Renal cortical epithelial cell (primary cell): ENCODE measurements around the gene PLA2G6. TPM values are rescaled to one million over a fixed set of nuclear protein-coding genes. Genes with fewer than 3 reads are reported as not detected.
"Not testable (repeated sequence)": the region's sequence is repeated elsewhere in the genome, so short reads cannot be mapped to it uniquely, and the experiment has no call there.

Experiments
- DNase-seq: peaks from one replicate; pipeline ENCODE4 v3.0.0-alpha.2; 2011; ENCODE audit warnings: low read depth
- total RNA-seq: library from RNA; depleted of rRNA; stranded (reverse); fragments of >200 nt; gene quantifications from 2 replicates; pipeline ENCODE4 v1.2.3, GENCODE V29; 2014

Gene PLA2G6
- total RNA-seq, 1 donor from 2014 or later, result 25.0 TPM

- no peak for DNase-seq
Observed at GRCh38 chr22:38083931-38084631, 97.5 kb downstream of the PLA2G6 start, which contains the start of gene SLC16A8. TSS of gene SLC16A8 (minus strand) at chr22:38084184. CDS start at chr22:38082873, 1,311 bp downstream.

DNA sequence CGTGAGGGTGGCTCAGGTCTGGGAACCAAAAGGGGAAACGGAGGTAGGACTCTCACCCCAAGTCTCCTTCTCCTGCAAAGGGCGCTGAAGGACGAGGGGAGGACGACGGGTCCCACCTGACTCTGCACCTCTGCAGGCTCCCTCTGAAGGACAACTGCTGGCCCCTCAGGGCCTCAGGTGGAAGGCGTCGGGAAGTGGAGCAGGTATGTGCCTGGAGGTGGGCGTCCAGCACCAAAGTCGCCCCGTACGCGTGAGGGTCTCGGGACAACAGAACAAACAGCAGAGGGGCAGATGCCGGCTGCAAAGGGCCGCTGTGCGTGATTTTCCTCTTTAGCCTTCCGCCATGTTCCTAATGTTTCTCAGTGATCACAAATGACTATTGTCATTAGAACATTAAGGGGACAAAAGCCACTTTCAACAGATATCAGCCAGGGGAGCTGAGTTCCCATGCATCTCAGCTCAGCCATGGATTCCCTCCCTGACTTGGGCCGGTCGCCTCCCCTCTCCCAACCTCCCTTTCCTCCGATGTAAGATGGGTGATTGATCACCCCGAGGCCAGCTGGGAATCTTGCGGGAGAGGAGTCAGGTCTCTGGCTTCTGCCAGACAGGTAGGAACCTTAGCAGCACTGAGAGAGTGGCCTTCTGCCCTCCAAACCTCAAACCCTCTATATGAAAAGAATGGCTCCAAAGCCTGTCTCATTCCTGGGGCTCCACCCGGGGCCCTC lies 98.5 kb downstream of the PLA2G6 start:
- DNase-seq, result no peak

DNA sequence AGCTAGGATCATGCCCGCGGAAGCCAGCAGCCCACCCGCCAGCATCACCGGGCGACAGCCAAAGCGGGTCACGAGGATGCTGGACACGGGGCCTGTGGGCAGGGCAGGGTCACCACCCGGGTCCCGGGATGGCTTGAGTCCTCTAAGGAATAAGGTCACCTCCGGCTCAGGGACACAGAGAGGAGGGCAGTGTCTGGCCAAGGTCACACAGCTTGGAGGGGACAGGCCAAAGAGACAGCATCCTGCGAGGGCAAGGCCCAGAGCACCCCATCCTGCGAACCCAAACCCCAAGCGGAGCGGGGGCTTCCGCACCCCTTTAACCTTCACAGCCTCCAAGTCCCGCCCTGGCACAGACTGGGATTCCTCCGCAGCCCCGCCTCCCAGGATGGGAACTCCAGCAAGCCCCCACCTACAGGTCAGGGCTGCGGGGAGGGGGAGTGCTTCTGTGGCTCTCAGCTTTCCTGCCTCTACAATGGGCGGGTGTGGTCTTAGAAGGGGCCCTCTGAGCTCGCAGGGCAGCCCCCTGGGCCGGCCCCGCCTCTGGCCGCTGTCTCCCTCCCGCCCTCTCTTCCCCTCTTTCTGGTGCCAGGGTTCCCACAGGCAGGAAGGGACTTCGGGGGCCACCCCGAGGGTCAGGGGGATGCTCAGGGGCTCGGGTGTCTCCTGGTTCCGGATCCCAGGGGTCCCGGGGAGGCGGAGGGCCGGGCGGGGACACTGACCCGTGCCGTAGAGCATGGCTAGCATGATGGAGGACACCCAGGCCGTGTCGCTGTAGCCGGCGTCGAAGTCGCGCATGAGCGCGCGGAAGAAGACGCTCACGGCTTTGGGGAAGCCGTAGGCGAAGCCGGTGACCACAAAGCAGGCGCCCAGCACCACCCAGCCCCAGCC lies 99.4 kb downstream of the PLA2G6 start:
- no peak for DNase-seq

DNA sequence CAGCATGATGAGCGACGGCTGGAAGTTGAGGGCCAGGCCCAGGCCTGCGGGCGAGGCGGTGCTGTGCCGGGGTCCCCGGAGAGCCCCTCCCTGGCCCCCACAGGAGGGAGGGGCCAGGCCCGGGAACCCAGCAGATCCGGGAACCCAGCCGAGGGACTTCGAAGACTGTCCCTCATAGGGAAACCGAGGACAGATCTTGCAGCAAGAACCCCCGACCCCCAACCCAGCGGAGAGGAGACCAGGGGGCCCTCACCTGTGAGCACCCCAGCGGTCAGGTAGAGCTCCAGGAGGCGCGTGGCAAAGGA lies 100.0 kb downstream of the PLA2G6 start:
- no peak for DNase-seq

DNA sequence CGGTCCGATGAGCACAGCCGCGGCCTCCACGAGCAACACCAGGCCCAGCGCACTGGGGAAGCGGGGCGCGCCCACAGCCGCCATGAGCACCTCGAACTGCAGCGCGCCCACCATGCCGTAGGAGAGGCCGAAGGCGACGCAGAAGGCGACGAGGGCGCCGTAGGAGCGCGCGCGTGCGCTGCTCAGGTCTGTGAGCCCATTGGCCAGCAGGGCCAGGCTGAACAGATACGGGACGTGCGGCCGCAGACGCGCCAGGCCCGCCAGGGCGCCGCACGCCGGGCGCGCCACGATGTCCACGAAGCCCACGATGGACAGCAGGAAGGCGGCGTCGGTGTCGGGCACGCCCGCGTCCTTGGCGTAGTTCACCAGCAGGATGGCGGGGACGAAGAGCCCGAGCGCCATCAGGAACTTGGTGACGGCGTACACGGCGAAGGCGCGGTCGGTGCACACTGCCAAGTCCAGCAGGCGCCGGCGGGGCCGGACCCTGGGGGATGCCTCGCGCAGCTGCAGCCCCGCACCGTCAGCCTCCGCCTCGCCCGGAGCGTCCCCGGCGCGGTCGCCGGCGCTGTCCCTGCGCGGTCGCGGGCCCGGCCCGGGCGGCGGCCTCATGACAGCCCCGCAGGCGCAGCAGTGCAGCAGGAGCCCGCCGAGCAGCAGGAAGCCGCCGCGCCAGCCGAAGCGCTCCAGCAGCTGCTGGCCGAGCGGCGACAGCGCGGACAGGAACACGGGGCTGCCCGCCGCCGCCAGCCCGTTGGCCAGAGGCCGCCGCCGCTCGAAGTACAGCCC lies 100.6 kb downstream of the PLA2G6 start:
- DNase-seq, result no peak

- DNase-seq, result no peak
Observed at GRCh38 chr22:38080474-38080849, 101.2 kb downstream of the PLA2G6 start.

DNA sequence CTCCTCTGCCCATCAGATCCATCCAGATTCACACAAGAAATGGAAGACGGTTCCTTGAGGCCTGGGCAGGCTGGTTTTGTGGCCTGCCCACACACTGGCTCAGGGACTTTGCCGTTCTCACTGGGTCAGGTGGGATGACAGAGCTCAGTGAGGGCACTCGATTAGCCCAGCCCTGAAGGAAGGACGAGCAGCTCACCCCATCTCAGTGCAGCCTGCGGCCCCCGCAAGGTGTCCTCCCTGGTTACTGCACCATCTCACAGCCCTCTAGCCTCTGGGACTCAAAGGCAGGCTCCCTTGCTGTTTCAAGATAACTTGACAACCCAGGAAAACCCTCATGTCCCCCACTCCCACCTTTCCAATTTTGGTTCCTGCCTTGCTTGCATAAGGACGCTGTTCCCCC lies 101.8 kb downstream of the PLA2G6 start:
- DNase-seq, result no peak

DNA sequence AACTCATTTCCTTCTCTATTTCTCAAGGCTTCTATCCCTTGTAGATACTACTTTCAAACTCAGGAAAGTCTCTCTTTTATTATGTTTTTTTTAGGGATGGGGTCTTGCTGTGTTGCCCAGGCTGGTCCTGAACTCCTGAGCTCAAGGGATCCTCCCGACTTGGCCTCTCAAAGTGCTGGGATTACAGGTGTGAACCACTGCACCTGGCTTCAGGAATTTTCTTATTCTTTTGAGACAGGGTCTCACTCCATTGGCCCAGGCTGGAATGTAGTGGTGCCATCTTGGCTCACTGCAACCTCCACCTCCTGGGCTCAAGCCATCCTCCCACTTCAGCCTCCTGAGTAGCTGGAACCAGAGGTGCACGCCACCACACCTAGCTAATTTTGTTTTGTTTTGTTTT lies 102.4 kb downstream of the PLA2G6 start:
- DNase-seq, result not testable (repeated sequence)

DNA sequence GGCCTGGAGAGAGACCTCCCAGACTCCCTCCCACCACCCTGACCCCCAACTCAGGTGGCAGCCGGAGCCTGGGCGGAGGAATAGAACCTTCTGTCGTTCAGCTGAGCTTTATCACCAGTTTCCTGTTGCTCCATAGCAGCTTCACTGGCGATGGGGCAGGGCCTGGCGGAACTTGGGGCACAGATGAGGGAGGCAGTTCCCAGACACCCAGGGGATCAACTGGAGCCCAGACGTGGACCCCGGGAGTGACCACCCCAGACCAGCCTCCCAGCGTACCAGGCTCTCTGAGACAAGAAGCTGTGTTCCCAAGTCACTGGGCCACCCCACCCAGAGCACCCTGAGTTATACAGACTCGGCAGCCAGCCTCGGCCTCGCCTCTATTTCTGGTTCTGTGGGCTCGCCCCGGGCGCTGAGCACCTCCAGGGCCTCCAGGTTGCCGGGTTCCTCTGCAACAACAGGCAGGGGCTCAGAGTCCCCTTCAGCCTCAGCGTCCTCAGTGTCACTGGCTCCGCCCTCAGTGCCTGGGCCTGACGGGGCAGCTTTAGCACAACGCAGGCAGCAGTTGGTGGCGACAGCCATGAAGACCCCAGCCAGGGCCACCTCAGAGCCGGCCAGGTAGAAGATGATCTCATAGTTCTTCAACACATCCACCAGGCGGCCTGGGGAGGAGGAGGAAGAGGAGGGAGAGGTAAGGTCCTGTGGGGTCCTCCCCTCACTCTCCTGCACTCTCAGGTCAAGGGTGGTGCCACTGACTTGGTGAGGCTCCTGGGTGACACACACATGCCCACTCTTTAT lies 103.4 kb downstream of the PLA2G6 start:
- no peak for DNase-seq

- DNase-seq, result no peak
Observed at GRCh38 chr22:38077595-38077994, 104.0 kb downstream of the PLA2G6 start.

DNA sequence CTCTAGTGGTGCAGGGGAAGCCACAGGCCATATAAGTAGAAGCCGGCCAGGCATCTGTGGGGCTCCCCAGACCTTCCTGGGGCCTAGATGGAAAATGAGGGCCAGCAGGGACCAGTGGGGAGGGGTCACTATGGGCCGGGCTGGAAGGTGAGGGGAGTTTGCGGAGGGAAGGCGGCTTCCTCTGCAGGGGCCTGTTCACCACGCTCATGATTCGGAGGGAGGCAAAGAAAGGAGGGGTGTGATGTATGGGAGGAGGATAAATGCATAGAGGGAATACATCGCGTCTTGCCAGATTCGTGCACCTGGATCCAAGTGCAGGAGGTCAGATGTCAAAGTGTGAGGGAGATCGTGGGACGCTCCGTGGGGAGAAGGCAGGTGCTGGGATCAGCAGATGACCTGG lies 104.5 kb downstream of the PLA2G6 start:
- no peak for DNase-seq

GRCh38 chr22:38075961-38076360 lies 105.7 kb downstream of the PLA2G6 start:
- DNase-seq, result no peak

DNA sequence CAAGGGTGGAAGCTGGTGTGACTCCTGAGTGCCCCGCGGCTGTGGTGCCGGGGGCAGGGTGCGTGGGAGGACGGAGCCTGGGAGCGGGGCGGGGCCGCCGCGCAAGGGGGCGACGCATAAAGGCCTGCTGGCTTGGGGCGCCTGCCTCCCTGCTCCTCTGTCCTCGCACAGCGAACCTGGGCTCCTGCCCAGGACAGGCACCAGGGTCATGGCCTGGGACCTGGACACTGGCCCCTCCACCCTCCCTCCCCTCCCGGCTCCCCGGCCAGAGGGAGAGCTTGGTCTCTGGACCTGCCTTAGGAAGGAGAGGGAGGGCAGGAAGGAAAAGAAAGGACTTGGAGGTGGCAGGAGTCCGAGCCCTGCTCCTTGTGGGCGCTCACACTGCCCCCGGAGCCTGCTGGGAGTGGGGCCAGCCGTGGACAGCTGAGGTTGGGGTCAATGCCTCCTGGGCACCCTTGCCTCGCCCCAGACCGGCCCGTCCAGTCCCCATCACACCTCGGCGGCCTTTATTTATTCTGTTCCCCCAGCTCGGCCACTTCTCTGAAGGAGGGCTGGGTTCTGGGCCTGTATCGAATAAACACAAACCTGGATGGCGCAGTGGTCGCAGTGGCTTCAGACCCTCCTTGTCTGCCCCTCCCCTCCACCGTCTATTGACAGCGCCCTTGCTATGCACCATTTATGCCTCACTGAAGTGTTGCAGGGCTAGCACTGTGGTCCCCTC lies 106.4 kb downstream of the PLA2G6 start:
- DNase-seq, result no peak

DNA sequence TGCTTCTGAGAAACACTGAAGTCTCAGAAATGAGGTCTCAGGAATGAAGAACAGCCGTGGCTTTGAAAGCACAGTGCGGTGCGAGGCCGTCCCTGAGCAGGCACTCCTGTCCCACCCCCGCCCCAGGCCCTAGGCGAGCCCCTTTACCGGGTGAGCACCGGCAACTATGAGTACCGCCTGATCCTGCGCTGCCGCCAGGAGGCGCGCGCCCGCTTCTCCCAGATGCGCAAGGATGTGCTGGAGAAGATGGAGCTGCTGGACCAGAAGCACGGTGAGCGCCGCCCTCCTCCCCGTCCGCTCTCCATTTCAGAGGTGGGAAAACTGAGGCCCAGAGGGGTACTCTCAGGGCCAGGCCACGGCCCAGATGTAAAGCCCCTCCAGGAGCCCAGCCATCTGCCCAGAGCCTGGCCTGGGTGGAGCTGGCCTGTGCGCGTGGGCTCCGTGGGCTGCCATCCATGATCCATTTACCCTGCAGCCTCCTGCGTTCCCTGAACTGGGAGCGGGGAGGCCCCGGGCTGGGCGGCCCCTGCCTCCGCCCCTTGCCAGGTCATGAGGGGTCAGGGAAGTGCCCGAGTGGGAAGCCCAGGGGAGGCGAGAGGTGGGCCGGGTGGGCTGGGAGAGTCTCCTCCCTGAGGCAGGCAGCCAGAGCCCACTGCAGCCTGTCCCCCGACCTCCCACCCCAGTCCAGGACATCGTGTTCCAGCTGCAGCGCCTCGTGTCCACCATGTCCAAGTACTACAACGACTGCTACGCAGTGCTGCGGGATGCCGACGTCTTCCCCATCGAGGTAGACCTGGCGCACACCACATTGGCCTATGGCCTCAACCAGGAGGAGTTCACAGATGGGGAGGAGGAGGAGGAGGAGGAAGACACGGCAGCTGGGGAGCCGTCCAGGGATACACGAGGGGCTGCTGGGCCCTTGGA lies 107.2 kb downstream of the PLA2G6 start:
- DNase-seq, result no peak

DNA sequence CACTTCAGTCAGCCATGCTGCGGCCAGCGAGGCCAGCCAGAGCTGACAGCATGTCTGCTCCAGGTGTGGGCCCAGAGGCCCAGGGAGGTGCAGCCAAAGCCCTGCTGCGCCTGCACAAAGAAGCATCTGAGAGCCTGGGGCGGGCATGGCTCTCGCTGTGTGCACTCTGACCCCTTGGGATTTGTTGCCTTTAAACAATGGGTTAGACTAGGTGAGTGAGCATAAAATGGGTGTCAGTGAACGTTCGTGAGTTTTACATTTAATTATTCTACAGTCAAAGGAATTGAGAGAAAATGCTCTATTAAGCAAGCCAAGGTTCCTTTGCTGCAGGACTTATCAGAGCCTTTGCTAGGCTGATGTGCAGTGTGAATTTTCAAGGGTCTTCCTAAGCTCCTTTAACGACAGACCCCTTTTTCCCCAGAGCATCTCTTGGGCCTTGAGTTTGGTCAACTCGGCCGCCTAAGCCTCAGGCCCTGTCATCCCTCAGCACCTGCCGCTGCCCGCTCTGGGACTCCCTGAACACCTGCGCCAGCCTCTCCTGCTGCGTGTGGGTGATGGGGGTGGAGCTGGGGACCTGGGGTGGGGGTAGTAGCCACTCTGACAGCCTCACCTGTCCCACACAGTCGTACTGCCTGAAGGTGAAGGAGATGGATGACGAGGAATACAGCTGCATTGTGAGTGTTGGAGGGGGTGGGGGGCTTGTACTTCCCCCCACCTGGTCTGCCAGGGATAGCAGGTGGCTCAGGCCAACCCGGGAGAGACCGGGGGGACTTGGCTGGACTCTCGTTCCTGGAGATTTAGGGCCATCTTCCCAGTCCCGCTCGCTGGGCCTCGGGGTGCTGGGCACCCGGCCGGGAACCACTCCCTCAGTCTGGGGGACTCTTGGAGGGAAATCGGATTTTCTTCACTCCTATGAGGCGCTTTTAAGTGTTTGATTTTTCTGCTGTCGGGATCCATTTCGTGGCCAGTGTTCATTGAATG lies 108.2 kb downstream of the PLA2G6 start:
- DNase-seq, result no peak

GRCh38 chr22:38072322-38073149 lies 109.1 kb downstream of the PLA2G6 start:
- no peak for DNase-seq
